ENCODE data around the gene RARB. TPM values are rescaled to one million over a fixed set of nuclear protein-coding genes. Genes with fewer than 3 reads are reported as not detected.

The RARB gene
- total and polyA plus RNA-seq, 9 of the 15 experiments (the other 6 are each of a cell fraction or from before 2014, with no cell fraction given), result 0.15 to 1.3 (median 0.27) TPM

DNA sequence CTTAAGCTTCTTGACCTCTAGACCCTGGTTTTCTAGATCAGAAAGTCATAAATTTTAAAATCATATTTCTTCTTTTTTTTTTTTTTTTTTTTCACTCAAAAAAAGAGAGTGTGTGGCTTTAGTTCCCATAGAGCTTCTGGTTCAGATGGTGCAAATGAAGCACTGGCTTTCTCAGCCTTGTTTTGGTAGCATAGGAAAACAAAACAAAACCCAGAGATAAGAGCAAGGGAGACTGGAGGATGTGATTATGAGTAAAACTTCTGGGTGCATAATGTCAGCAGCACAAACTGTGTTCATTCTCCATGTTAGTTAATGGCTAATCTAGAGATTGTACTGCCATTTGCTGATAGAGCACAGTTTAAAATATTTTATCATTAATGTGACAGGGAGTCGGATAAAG lies 55.4 kb downstream of the RARB start (continued):
- no peak for TF ChIP-seq HMGXB4 (CRISPR knock-in tag; IDR thresholded peaks at IDR 0.05)
- TF ChIP-seq CCNT2 (IDR thresholded peaks at IDR 0.05; ENCODE audit: borderline replicate concordance, extremely low read depth, insufficient read length, low read depth, low read length), result no peak
- TF ChIP-seq CTBP1 (IDR thresholded peaks at IDR 0.05; ENCODE audit: borderline replicate concordance), result no peak
- TF ChIP-seq, protein P1, sequence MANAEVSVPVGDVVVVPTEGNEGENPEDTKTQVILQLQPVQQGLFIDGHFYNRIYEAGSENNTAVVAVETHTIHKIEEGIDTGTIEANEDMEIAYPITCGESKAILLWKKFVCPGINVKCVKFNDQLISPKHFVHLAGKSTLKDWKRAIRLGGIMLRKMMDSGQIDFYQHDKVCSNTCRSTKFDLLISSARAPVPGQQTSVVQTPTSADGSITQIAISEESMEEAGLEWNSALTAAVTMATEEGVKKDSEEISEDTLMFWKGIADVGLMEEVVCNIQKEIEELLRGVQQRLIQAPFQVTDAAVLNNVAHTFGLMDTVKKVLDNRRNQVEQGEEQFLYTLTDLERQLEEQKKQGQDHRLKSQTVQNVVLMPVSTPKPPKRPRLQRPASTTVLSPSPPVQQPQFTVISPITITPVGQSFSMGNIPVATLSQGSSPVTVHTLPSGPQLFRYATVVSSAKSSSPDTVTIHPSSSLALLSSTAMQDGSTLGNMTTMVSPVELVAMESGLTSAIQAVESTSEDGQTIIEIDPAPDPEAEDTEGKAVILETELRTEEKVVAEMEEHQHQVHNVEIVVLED (CRISPR knock-in tag; IDR thresholded peaks at IDR 0.05), result no peak
- TF ChIP-seq MXI1 (IDR thresholded peaks at IDR 0.05; ENCODE audit: low read depth, low read length), result no peak
- no peak for TF ChIP-seq ZNF609 (CRISPR knock-in tag; IDR thresholded peaks at IDR 0.05; ENCODE audit: borderline replicate concordance)
- TF ChIP-seq NFATC3 (IDR thresholded peaks at IDR 0.05), result no peak

Measured in K562 (cell line).